HEK293 (cell line): ENCODE results near the gene CNNM1.

ENCODE experiments used
- CTCF ChIA-PET: fragments of 350-600 bp; formaldehyde crosslinking; extraction: SDS; loops from one replicate; lab custom pipeline; 2021; ENCODE audit warnings: antibody characterized with exemption; lab: Yijun Ruan, JAX
- POLR2A ChIA-PET: fragments of 300-600 bp; formaldehyde crosslinking; extraction: SDS; loops from one replicate; lab custom pipeline; 2020; ENCODE audit warnings: antibody characterized with exemption, inconsistent platforms; lab: Yijun Ruan, JAX
- H3K27ac ChIP-seq: fragments of 200-500 bp; sonication (Bioruptor generic); 2 replicates; pipeline ENCODE4 v1.5.1; 2014; ENCODE audit warnings: low read depth, low read length, control low read depth, inconsistent platforms; ENCODE audit errors: extremely low read depth
- H3K36me3 ChIP-seq, 2 experiments: fragments of 200-500 bp in 1 of 2; sonication (Bioruptor generic) in 1 of 2; 1 replicate in 1 of 2; 2 replicates in 1 of 2; pipeline ENCODE4 v1.5.1; 2014 to 2017; ENCODE audit warnings: inconsistent platforms in 2 of 2, low read length in 2 of 2; ENCODE audit not compliant: control insufficient read depth in 2 of 2, insufficient read depth in 1 of 2
- H3K4me1 ChIP-seq: fragments of 200-500 bp; sonication (Bioruptor generic); 2 replicates; pipeline ENCODE4 v1.5.1; 2014; ENCODE audit warnings: mild to moderate bottlenecking, low read length, inconsistent platforms; ENCODE audit not compliant: control insufficient read depth, insufficient read depth
- H3K4me3 ChIP-seq: 2 replicates; pipeline ENCODE4 v1.5.1; 2011; ENCODE audit warnings: low read depth, mild to moderate bottlenecking, control low read depth, low read length, moderate library complexity
- H3K9me3 ChIP-seq: fragments of 200-500 bp; sonication (Bioruptor generic); 2 replicates; pipeline ENCODE4 v1.5.1; 2014; ENCODE audit warnings: low read depth, low read length, inconsistent platforms; ENCODE audit not compliant: control insufficient read depth, insufficient read depth
- BCL11A ChIP-seq: fragments of 450-650 bp; formaldehyde crosslinking; IDR thresholded peaks from 2 replicates; pipeline ENCODE4 v1.5.1; 2016; ENCODE audit warnings: low read depth, missing biosample characterization, missing genetic modification characterization
- KLF1 ChIP-seq: fragments of 450-650 bp; formaldehyde crosslinking; IDR thresholded peaks from 2 replicates; pipeline ENCODE4 v1.5.1; 2016; ENCODE audit warnings: missing biosample characterization, missing genetic modification characterization
- KLF7 ChIP-seq: fragments of 450-650 bp; formaldehyde crosslinking; IDR thresholded peaks from 2 replicates; pipeline ENCODE4 v1.5.1; 2016; ENCODE audit warnings: missing biosample characterization, missing genetic modification characterization, borderline replicate concordance
- ZNF157 ChIP-seq: fragments of 450-650 bp; formaldehyde crosslinking; IDR thresholded peaks from 2 replicates; pipeline ENCODE4 v1.5.1; 2016; ENCODE audit warnings: missing biosample characterization, missing genetic modification characterization
- ZNF169 ChIP-seq: fragments of 450-650 bp; formaldehyde crosslinking; IDR thresholded peaks from 2 replicates; pipeline ENCODE4 v1.5.1; 2016; ENCODE audit warnings: missing biosample characterization, missing genetic modification characterization
- ZNF174 ChIP-seq: fragments of 450-650 bp; formaldehyde crosslinking; IDR thresholded peaks from 2 replicates; pipeline ENCODE4 v1.5.0; 2017; ENCODE audit warnings: missing biosample characterization, mild to moderate bottlenecking, missing genetic modification characterization
- ZNF23 ChIP-seq: fragments of 450-650 bp; formaldehyde crosslinking; IDR thresholded peaks from 2 replicates; pipeline ENCODE4 v1.5.1; 2016; ENCODE audit warnings: missing biosample characterization, missing genetic modification characterization, borderline replicate concordance
- ZNF311 ChIP-seq: fragments of 450-650 bp; formaldehyde crosslinking; IDR thresholded peaks from 2 replicates; pipeline ENCODE4 v1.5.1; 2017; ENCODE audit warnings: missing biosample characterization, missing genetic modification characterization, borderline replicate concordance
- ZNF354C ChIP-seq: fragments of 450-650 bp; formaldehyde crosslinking; IDR thresholded peaks from 2 replicates; pipeline ENCODE4 v1.5.1; 2016; ENCODE audit warnings: missing biosample characterization, missing genetic modification characterization, low read depth, borderline replicate concordance
- ZNF501 ChIP-seq: fragments of 450-650 bp; formaldehyde crosslinking; IDR thresholded peaks from 2 replicates; pipeline ENCODE4 v1.5.1; 2016; ENCODE audit warnings: missing biosample characterization, missing genetic modification characterization
- ZNF658 ChIP-seq: fragments of 450-650 bp; formaldehyde crosslinking; IDR thresholded peaks from 2 replicates; pipeline ENCODE4; 2016; ENCODE audit warnings: missing biosample characterization, missing genetic modification characterization
- ZNF670 ChIP-seq: fragments of 450-650 bp; formaldehyde crosslinking; IDR thresholded peaks from 2 replicates; pipeline ENCODE4 v1.5.1; 2016; ENCODE audit warnings: missing biosample characterization, missing genetic modification characterization, low read depth
- ZNF704 ChIP-seq: fragments of 450-650 bp; formaldehyde crosslinking; IDR thresholded peaks from 2 replicates; pipeline ENCODE4 v1.5.1; 2016; ENCODE audit warnings: missing biosample characterization, missing genetic modification characterization
- TF ChIP-seq, protein P1 (sequence below): fragments of 450-650 bp; formaldehyde crosslinking; IDR thresholded peaks from 2 replicates; pipeline ENCODE4 v1.5.1; 2016; ENCODE audit warnings: missing biosample characterization, missing genetic modification characterization
- TF ChIP-seq, protein P2 (sequence below): fragments of 450-650 bp; formaldehyde crosslinking; IDR thresholded peaks from 2 replicates; pipeline ENCODE4 v1.5.1; 2016; ENCODE audit warnings: missing biosample characterization, missing genetic modification characterization
- TF ChIP-seq, protein P3 (sequence below): fragments of 450-650 bp; formaldehyde crosslinking; IDR thresholded peaks from 2 replicates; pipeline ENCODE4 v1.5.1; 2016; ENCODE audit warnings: missing biosample characterization, missing genetic modification characterization
- TF ChIP-seq, protein P4 (sequence below): fragments of 450-650 bp; formaldehyde crosslinking; IDR thresholded peaks from 2 replicates; pipeline ENCODE4 v1.5.1; 2016; ENCODE audit warnings: missing biosample characterization, missing genetic modification characterization
- TF ChIP-seq, protein P5 (sequence below): fragments of 450-650 bp; formaldehyde crosslinking; IDR thresholded peaks from 2 replicates; pipeline ENCODE4 v1.5.1; 2017; ENCODE audit warnings: missing biosample characterization, missing genetic modification characterization

Gene CNNM1

GRCh38 chr10:99387071-99387470, 57.9 kb downstream of the CNNM1 start:
- Histone ChIP-seq H3K36me3 (peaks cover 0 to 9% of the 10 kb centered on the region in 2 experiments; a peak in 2 of 3 replicates), H3K4me1 (no peaks in the 10 kb centered on the region), H3K9me3 (no peaks in the 10 kb centered on the region), H3K4me3 (no peak overlapping the region), H3K27ac (no peak overlapping the region)
- ChIA-PET CTCF (interaction anchor here (0.7 kb wide), 1 partner anchor 318 kb away, joined by 3 read pairs; no protein-coding TSS in a partner anchor), POLR2A (no interaction called here)
- TF ChIP-seq, protein P1, sequence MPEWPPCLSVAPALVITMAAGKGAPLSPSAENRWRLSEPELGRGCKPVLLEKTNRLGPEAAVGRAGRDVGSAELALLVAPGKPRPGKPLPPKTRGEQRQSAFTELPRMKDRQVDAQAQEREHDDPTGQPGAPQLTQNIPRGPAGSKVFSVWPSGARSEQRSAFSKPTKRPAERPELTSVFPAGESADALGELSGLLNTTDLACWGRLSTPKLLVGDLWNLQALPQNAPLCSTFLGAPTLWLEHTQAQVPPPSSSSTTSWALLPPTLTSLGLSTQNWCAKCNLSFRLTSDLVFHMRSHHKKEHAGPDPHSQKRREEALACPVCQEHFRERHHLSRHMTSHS (tag by site-specific recombination): no peak
- TF ChIP-seq, protein P2, sequence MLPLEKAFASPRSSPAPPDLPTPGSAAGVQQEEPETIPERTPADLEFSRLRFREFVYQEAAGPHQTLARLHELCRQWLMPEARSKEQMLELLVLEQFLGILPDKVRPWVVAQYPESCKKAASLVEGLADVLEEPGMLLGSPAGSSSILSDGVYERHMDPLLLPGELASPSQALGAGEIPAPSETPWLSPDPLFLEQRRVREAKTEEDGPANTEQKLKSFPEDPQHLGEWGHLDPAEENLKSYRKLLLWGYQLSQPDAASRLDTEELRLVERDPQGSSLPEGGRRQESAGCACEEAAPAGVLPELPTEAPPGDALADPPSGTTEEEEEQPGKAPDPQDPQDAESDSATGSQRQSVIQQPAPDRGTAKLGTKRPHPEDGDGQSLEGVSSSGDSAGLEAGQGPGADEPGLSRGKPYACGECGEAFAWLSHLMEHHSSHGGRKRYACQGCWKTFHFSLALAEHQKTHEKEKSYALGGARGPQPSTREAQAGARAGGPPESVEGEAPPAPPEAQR: no peak

DNA sequence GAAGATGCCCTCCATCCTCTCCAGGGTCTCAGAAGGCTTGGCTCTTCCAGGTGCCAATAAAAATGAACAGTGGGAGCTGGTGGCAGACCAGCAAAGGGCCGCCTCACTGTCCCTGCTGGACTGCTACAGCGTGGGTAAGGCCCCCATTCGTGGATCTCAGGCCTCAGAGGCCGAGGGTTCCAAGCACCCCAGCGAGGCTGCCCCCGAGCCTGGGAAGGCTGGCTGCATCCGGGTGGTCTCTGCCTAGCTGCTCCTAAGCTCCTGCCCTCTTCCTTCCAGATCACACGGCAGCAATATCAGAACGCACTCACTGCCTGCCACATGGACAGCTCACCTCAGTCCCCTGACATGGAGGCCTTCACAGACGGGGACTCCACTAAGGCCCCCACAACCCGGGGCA, 58.4 kb downstream of the CNNM1 start:
- H3K27ac ChIP-seq: no peak overlapping the region
- TF ChIP-seq ZNF174: no peak
- TF ChIP-seq ZNF157 (tag by site-specific recombination): no peak
- H3K9me3 ChIP-seq: no peaks in the 10 kb centered on the region
- no peak overlapping the region for H3K4me3 ChIP-seq
- no peaks in the 10 kb centered on the region for H3K4me1 ChIP-seq
- ChIA-PET POLR2A (no interaction called here), CTCF (interaction anchor here (0.5 to 0.7 kb wide), 2 partner anchors 11 to 318 kb away, joined by 3 read pairs; no protein-coding TSS in a partner anchor)
- peaks cover 0 to 6% of the 10 kb centered on the region in 2 experiments; a peak in 2 of 3 replicates for H3K36me3 ChIP-seq

DNA sequence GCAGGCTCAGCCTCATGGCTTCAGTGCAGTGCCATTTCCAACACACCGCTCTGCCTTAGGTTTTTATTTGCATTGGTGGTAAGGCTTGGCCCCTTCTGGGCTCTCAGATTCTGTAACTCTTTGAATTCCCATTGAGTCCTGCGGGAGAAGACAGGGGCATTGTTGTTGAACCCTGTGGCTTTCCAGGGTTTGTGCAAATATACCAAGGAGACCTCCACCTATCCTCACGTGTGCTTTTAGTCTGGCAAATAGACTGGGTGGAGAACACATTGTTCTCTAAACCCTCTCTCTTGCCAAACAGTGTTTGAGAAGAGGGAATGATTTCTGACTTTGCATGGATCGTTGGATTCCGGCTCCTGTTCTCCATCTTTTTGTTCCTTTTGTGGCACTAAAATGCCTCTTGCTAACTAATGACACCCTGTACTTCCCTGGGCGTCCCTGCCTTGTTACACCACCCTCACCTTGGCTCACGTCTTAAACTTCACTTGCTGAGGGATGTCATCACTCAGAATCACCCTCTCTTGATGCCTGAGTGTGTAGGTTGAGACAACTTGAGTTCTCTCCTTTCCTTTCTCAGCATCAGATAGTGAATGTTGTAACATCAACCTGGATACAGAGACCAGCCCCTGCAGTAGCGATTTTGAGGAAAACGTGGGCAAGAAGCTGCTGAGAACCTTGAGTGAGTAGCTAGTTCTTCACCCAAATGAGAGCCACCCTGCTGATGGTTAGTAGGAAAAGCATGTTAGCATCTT, 60.7 kb downstream of the CNNM1 start:
- Histone ChIP-seq H3K4me1 (peaks cover 3% of the 10 kb centered on the region; the same call in 1 of the 2 replicates), H3K36me3 (peaks cover 7 to 16% of the 10 kb centered on the region in 2 experiments), H3K4me3 (no peak overlapping the region), H3K9me3 (no peaks in the 10 kb centered on the region), H3K27ac (no peak overlapping the region)
- POLR2A ChIA-PET: no interaction called here
- TF ChIP-seq ZNF311 (tag by site-specific recombination) (no peak), ZNF670 (no peak), ZNF501 (tag by site-specific recombination) (no peak), ZNF169 (no peak)
- TF ChIP-seq, protein P3, sequence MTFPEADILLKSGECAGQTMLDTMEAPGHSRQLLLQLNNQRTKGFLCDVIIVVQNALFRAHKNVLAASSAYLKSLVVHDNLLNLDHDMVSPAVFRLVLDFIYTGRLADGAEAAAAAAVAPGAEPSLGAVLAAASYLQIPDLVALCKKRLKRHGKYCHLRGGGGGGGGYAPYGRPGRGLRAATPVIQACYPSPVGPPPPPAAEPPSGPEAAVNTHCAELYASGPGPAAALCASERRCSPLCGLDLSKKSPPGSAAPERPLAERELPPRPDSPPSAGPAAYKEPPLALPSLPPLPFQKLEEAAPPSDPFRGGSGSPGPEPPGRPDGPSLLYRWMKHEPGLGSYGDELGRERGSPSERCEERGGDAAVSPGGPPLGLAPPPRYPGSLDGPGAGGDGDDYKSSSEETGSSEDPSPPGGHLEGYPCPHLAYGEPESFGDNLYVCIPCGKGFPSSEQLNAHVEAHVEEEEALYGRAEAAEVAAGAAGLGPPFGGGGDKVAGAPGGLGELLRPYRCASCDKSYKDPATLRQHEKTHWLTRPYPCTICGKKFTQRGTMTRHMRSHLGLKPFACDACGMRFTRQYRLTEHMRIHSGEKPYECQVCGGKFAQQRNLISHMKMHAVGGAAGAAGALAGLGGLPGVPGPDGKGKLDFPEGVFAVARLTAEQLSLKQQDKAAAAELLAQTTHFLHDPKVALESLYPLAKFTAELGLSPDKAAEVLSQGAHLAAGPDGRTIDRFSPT: no peak
- TF ChIP-seq, protein P4, sequence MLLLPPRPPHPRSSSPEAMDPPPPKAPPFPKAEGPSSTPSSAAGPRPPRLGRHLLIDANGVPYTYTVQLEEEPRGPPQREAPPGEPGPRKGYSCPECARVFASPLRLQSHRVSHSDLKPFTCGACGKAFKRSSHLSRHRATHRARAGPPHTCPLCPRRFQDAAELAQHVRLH (tag by site-specific recombination): no peak
- CTCF ChIA-PET: interaction anchor here (0.6 to 4.3 kb wide), 5 partner anchors 46 to 337 kb away, joined by 3 to 34 read pairs (median 5); no protein-coding TSS in a partner anchor

- CTCF ChIA-PET: interaction anchor here (0.6 to 4.3 kb wide), 10 partner anchors 20 to 989 kb away, joined by 3 to 34 read pairs (median 6); partner anchors contain the start of gene GOT1
- Histone ChIP-seq H3K36me3 (peaks cover 13 to 17% of the 10 kb centered on the region in 2 experiments), H3K9me3 (no peaks in the 10 kb centered on the region), H3K4me3 (no peak overlapping the region), H3K27ac (no peak overlapping the region), H3K4me1 (peaks cover 16% of the 10 kb centered on the region)
- POLR2A ChIA-PET: no interaction called here
- no peak for TF ChIP-seq BCL11A (tag by site-specific recombination)
- TF ChIP-seq ZNF311 (tag by site-specific recombination): no peak
- no peak for TF ChIP-seq ZNF704 (tag by site-specific recombination)
- no peak for TF ChIP-seq ZNF23
- no peak for TF ChIP-seq KLF7 (tag by site-specific recombination)
- no peak for TF ChIP-seq ZNF174
- no peak for TF ChIP-seq KLF1 (tag by site-specific recombination)
- TF ChIP-seq ZNF354C (tag by site-specific recombination): no peak
- TF ChIP-seq, protein P5, sequence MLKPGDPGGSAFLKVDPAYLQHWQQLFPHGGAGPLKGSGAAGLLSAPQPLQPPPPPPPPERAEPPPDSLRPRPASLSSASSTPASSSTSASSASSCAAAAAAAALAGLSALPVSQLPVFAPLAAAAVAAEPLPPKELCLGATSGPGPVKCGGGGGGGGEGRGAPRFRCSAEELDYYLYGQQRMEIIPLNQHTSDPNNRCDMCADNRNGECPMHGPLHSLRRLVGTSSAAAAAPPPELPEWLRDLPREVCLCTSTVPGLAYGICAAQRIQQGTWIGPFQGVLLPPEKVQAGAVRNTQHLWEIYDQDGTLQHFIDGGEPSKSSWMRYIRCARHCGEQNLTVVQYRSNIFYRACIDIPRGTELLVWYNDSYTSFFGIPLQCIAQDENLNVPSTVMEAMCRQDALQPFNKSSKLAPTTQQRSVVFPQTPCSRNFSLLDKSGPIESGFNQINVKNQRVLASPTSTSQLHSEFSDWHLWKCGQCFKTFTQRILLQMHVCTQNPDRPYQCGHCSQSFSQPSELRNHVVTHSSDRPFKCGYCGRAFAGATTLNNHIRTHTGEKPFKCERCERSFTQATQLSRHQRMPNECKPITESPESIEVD (tag by site-specific recombination): no peak
- no peak for TF ChIP-seq ZNF658 (tag by site-specific recombination)
These were observed 62.2 kb downstream of the CNNM1 start for GRCh38 chr10:99391346-99391745.
